AG04450 (cell line): ENCODE measurements around the gene MYO16. TPM values are rescaled to one million over a fixed set of nuclear protein-coding genes. Genes with fewer than 3 reads are reported as not detected.

Experiments
- CTCF ChIA-PET: fragments of 300-600, 350-600 bp; formaldehyde crosslinking; extraction: SDS; loops from one replicate; lab custom pipeline; 2022; ENCODE audit warnings: antibody characterized with exemption, inconsistent platforms; lab: Charles Lee
- POLR2A ChIA-PET: fragments of 350-600 bp; formaldehyde crosslinking; extraction: SDS; loops from one replicate; lab custom pipeline; 2021; ENCODE audit warnings: antibody characterized with exemption, inconsistent platforms; lab: Yijun Ruan, JAX
- DNase-seq: peaks from one replicate; pipeline ENCODE4 v3.0.0-alpha.2; 2011; ENCODE audit warnings: low read depth, low spot score
- H3K27ac ChIP-seq: one replicate; pipeline ENCODE4 v1.5.1; 2012; ENCODE audit warnings: low read depth, low read length, control low read depth
- H3K27me3 ChIP-seq: one replicate; pipeline ENCODE4 v1.6.0; 2012; ENCODE audit warnings: low read length; ENCODE audit not compliant: control insufficient read depth, insufficient read depth
- H3K4me3 ChIP-seq: 2 replicates; pipeline ENCODE4 v1.5.1; 2011; ENCODE audit warnings: mild to moderate bottlenecking, low read depth, low read length, control low read depth
- H3K9me3 ChIP-seq: 2 replicates; pipeline ENCODE4 v1.5.1; 2012; ENCODE audit warnings: low read length; ENCODE audit not compliant: control insufficient read depth, insufficient read depth
- polyA plus RNA-seq: library from polyadenylated mRNA; depleted of rRNA; stranded (reverse); fragments of >200 nt; gene quantifications from 2 replicates; pipeline ENCODE4 v1.2.3, GENCODE V29; 2011
- TF ChIP-seq, protein P1 (sequence below): IDR thresholded peaks from 2 replicates; pipeline ENCODE4 v1.5.1; 2011; ENCODE audit warnings: low read depth, low read length, control low read depth, inconsistent platforms

Gene MYO16
- polyA plus RNA-seq, 1 experiment = 0.02 TPM

DNA sequence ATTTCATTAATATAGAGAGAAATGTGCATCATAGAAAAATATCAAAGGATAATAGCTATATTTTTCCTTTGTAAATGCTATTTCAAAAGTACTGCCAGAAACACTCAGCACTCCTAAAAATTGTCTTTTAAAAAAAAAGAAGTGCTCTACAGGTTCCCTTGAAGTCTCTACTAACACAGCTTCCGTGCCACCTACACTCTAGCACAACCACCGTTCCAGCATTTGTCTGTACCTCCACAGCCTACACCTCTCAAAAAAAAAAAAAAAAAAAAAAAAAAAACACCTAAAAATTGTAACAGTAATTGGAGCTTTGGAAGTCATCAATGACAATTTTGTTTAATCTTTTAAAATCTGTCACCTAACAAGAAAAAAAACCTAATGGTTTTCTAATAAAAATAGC lies 485.6 kb downstream of the MYO16 start:
- ChIA-PET CTCF (no interaction called here), POLR2A (no interaction called here)
- no peak overlapping the region for H3K27ac ChIP-seq
- no peaks in the 10 kb centered on the region for H3K9me3 ChIP-seq
- H3K4me3 ChIP-seq = no peak overlapping the region
- DNase-seq = no peak
- no peaks in the 10 kb centered on the region for H3K27me3 ChIP-seq
- TF ChIP-seq, protein P1, sequence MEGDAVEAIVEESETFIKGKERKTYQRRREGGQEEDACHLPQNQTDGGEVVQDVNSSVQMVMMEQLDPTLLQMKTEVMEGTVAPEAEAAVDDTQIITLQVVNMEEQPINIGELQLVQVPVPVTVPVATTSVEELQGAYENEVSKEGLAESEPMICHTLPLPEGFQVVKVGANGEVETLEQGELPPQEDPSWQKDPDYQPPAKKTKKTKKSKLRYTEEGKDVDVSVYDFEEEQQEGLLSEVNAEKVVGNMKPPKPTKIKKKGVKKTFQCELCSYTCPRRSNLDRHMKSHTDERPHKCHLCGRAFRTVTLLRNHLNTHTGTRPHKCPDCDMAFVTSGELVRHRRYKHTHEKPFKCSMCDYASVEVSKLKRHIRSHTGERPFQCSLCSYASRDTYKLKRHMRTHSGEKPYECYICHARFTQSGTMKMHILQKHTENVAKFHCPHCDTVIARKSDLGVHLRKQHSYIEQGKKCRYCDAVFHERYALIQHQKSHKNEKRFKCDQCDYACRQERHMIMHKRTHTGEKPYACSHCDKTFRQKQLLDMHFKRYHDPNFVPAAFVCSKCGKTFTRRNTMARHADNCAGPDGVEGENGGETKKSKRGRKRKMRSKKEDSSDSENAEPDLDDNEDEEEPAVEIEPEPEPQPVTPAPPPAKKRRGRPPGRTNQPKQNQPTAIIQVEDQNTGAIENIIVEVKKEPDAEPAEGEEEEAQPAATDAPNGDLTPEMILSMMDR = no peak

DNA sequence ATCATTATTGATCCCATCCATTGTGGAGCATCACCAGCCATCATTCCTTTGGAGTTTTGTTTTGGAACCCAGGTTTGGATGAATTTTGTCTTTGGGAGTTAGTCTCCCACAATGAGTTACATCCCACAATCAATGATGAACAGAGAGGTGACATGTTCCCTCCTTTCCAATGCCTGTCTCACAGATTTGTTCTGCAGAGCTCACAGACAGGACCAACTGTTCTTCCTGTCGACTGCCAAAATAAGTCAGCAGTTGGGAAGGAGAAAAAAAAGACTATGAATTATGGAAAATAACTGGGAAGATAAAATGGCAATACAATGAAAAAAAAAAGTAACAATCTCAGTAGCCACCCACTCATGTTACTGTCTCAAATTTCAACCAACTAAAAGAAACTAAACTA lies 489.1 kb downstream of the MYO16 start:
- Histone ChIP-seq H3K27ac (no peak overlapping the region), H3K9me3 (no peaks in the 10 kb centered on the region), H3K4me3 (no peak overlapping the region), H3K27me3 (no peaks in the 10 kb centered on the region)
- ChIA-PET POLR2A (no interaction called here), CTCF (no interaction called here)
- DNase-seq = no peak
- TF ChIP-seq, protein P1 = no peak

DNA sequence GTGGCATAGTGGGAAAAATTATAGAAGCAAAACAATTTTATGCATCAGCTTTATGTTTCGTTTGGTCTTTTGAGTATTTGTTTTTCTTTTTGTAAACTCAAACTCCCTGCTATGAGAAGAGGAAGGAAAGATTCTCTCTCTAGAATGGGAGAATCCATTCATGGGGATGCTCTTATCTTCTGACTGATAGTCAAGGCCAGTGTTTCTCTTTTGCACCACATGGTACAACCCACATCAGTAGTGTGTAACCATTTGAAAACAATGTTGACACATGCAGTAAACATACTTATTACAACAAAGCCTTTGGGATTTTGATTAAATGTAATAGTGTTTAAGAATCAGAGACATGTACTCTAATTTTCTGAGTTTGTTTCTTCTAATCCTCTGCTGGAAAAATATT lies 490.5 kb downstream of the MYO16 start:
- DNase-seq = no peak
- H3K27ac ChIP-seq = no peak overlapping the region
- H3K4me3 ChIP-seq = no peak overlapping the region
- no peaks in the 10 kb centered on the region for H3K9me3 ChIP-seq
- no peaks in the 10 kb centered on the region for H3K27me3 ChIP-seq
- CTCF ChIA-PET = no interaction called here
- TF ChIP-seq, protein P1 = no peak
- POLR2A ChIA-PET = no interaction called here

DNA sequence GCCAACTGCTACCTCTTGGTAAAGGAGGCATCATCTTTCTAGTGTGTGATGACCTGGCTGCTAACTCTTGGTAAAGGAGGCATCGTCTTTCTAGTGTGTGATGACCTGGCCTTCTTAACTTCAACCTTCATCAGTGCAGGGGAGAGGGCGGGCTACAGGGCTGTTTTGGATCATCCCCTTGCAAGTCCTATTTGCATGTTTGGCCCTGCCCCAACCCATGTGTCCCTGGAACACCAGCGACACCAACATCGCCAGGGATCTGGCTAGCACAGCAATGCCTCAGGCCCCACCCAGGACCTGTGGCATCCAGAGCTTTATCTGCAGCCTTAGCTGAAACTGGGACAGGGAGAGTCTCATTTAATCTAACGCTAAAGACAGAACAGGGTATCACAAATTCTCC lies 492.4 kb downstream of the MYO16 start:
- no peak overlapping the region for H3K4me3 ChIP-seq
- ChIA-PET CTCF (no interaction called here), POLR2A (no interaction called here)
- TF ChIP-seq, protein P1 = no peak
- no peaks in the 10 kb centered on the region for H3K9me3 ChIP-seq
- no peaks in the 10 kb centered on the region for H3K27me3 ChIP-seq
- no peak overlapping the region for H3K27ac ChIP-seq
- DNase-seq = no peak

DNA sequence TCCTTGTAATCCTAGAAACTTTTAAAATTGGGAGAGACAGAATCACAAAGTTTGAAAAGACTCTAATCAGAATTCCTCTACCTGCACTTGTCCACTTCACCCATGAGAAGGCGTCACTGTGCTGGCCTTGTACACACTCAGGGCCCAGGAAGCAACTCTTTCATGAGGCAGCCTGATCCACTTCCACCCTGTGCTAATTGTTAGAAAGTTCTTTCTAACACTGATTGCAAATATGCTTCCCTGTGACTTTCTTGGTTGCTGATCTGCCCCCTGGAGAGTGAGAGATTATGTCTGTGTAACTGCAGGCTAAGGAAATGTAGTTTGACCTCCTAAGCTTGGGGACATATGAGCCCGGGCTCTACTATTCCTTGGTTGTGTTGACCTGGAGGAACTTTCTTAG lies 494.6 kb downstream of the MYO16 start:
- Histone ChIP-seq H3K27me3 (no peaks in the 10 kb centered on the region), H3K27ac (no peak overlapping the region), H3K4me3 (no peak overlapping the region), H3K9me3 (peaks cover 4% of the 10 kb centered on the region; the same call in 1 of the 2 replicates)
- POLR2A ChIA-PET = no interaction called here
- CTCF ChIA-PET = no interaction called here
- no peak for DNase-seq
- TF ChIP-seq, protein P1 = no peak
